ENCODE measurements around the gene G0S2.

The G0S2 gene

GRCh38 chr1:209648346-209648745 lies 26.9 kb upstream of the G0S2 start:
- no peak for DNase-seq (ENCODE audit: low read depth, low spot score)

GRCh38 chr1:209648931-209649776 lies 26.1 kb upstream of the G0S2 start:
- DNase-seq (ENCODE audit: low read depth, low spot score), result no peak

- no peak for DNase-seq (ENCODE audit: low read depth, low spot score)
Observed at GRCh38 chr1:209650454-209650853, 24.8 kb upstream of the G0S2 start.

- peak; percentile 65 for DNase-seq (ENCODE audit: low read depth, low spot score)
Observed at GRCh38 chr1:209651138-209651587, 24.0 kb upstream of the G0S2 start.

GRCh38 chr1:209652121-209652735 lies 23.0 kb upstream of the G0S2 start, which contains the start of gene LAMB3:
Gene LAMB3, minus strand, starts transcription at chr1:209652425. Its CDS starts 1,481 bp downstream, at chr1:209650944.
- DNase-seq (ENCODE audit: low read depth, low spot score), result no peak

GRCh38 chr1:209652873-209653401 lies 22.3 kb upstream of the G0S2 start:
- DNase-seq (ENCODE audit: low read depth, low spot score), result peak; percentile 92

GRCh38 chr1:209653915-209654351 lies 21.3 kb upstream of the G0S2 start:
- DNase-seq (ENCODE audit: low read depth, low spot score), result no peak

GRCh38 chr1:209655411-209656231 lies 19.6 kb upstream of the G0S2 start:
- DNase-seq (ENCODE audit: low read depth, low spot score), result no peak

- DNase-seq (ENCODE audit: low read depth, low spot score), result no peak
Observed at GRCh38 chr1:209657140-209657879, 17.9 kb upstream of the G0S2 start.

- no peak for DNase-seq (ENCODE audit: low read depth, low spot score)
Observed at GRCh38 chr1:209657918-209658317, 17.3 kb upstream of the G0S2 start.

GRCh38 chr1:209659909-209660308 lies 15.3 kb upstream of the G0S2 start:
- no peak for DNase-seq (ENCODE audit: low read depth, low spot score)

GRCh38 chr1:209661071-209661470 lies 14.1 kb upstream of the G0S2 start:
- DNase-seq (ENCODE audit: low read depth, low spot score), result no peak

- DNase-seq (ENCODE audit: low read depth, low spot score), result no peak
Observed at GRCh38 chr1:209662879-209663327, 12.3 kb upstream of the G0S2 start.

GRCh38 chr1:209667103-209667502 lies 8.1 kb upstream of the G0S2 start:
- no peak for DNase-seq (ENCODE audit: low read depth, low spot score)

GRCh38 chr1:209667708-209668107 lies 7.5 kb upstream of the G0S2 start:
- no peak for DNase-seq (ENCODE audit: low read depth, low spot score)

GRCh38 chr1:209670441-209671082 lies 4.7 kb upstream of the G0S2 start:
- DNase-seq (ENCODE audit: low read depth, low spot score), result no peak

- DNase-seq (ENCODE audit: low read depth, low spot score), result no peak
Observed at GRCh38 chr1:209672705-209673630, 2.2 kb upstream of the G0S2 start.

- DNase-seq (ENCODE audit: low read depth, low spot score), result no peak
Observed at GRCh38 chr1:209673631-209674417, 1.4 kb upstream of the G0S2 start.
